ENCODE data around the gene BRMS1L.
"Not testable (repeated sequence)": the region's sequence is repeated elsewhere in the genome, so short reads cannot be mapped to it uniquely, and the experiment has no call there.

The BRMS1L gene

GRCh38 chr14:35821564-35822411 is 4.3 kb upstream of the BRMS1L start:
- DNase-seq (ENCODE audit: low spot score): peak; percentile 36

- DNase-seq (ENCODE audit: low spot score): no peak
Observed at GRCh38 chr14:35822501-35822900, 3.6 kb upstream of the BRMS1L start.

- DNase-seq (ENCODE audit: low spot score): not testable (repeated sequence)
Observed at GRCh38 chr14:35824446-35825165, 1.5 kb upstream of the BRMS1L start.

GRCh38 chr14:35825968-35826217 is 245 bp upstream of the BRMS1L start:
- DNase-seq (ENCODE audit: low spot score): no peak

- DNase-seq (ENCODE audit: low spot score): no peak
Observed at GRCh38 chr14:35826952-35827416, 846 bp downstream of the BRMS1L start.

- DNase-seq (ENCODE audit: low spot score): no peak
Observed at GRCh38 chr14:35827678-35828472, 1.7 kb downstream of the BRMS1L start.

GRCh38 chr14:35829449-35829848 is 3.3 kb downstream of the BRMS1L start:
- no peak for DNase-seq (ENCODE audit: low spot score)

- no peak for DNase-seq (ENCODE audit: low spot score)
Observed at GRCh38 chr14:35835208-35835982, 9.3 kb downstream of the BRMS1L start.

GRCh38 chr14:35841704-35842103 is 15.6 kb downstream of the BRMS1L start:
- DNase-seq (ENCODE audit: low spot score): not testable (repeated sequence)

GRCh38 chr14:35842245-35842644 is 16.1 kb downstream of the BRMS1L start:
- DNase-seq (ENCODE audit: low spot score): not testable (repeated sequence)

- no peak for DNase-seq (ENCODE audit: low spot score)
Observed at GRCh38 chr14:35844494-35844893, 18.4 kb downstream of the BRMS1L start.

- no peak for DNase-seq (ENCODE audit: low spot score)
Observed at GRCh38 chr14:35847636-35848035, 21.5 kb downstream of the BRMS1L start.

- no peak for DNase-seq (ENCODE audit: low spot score)
Observed at GRCh38 chr14:35849122-35849521, 23.0 kb downstream of the BRMS1L start.

GRCh38 chr14:35851823-35852222 is 25.7 kb downstream of the BRMS1L start:
- DNase-seq (ENCODE audit: low spot score): no peak

GRCh38 chr14:35853225-35853624 is 27.1 kb downstream of the BRMS1L start:
- no peak for DNase-seq (ENCODE audit: low spot score)

- DNase-seq (ENCODE audit: low spot score): no peak
Observed at GRCh38 chr14:35854696-35855270, 28.6 kb downstream of the BRMS1L start.

- DNase-seq (ENCODE audit: low spot score): no peak
Observed at GRCh38 chr14:35855876-35856481, 29.8 kb downstream of the BRMS1L start.

- DNase-seq (ENCODE audit: low spot score): no peak
Observed at GRCh38 chr14:35858521-35859209, 32.5 kb downstream of the BRMS1L start.

- DNase-seq (ENCODE audit: low spot score): no peak
Observed at GRCh38 chr14:35861204-35861868, 35.2 kb downstream of the BRMS1L start.

Data from HuH-7.5 (cell line).